Nephron progenitor cell (in vitro differentiated cells): ENCODE data around the gene CDKN2D.
"Not testable (repeated sequence)": the region's sequence is repeated elsewhere in the genome, so short reads cannot be mapped to it uniquely, and the experiment has no call there.

Experiments used
- DNase-seq: peaks from one replicate; pipeline ENCODE4 v3.0.0; 2021
- H3K27ac Mint-ChIP-seq: 2 replicates; pipeline ENCODE4 v1.8.0; 2021; ENCODE audit warnings: mild to moderate bottlenecking, moderate library complexity, mixed read lengths
- H3K27me3 Mint-ChIP-seq: 2 replicates; pipeline ENCODE4 v1.8.0; 2021; ENCODE audit warnings: mild to moderate bottlenecking, low read depth, mixed read lengths; ENCODE audit not compliant: poor library complexity
- H3K36me3 Mint-ChIP-seq: 2 replicates; pipeline ENCODE4 v1.8.0; 2021; ENCODE audit warnings: low read depth, mixed read lengths
- H3K4me1 Mint-ChIP-seq: 2 replicates; pipeline ENCODE4 v1.8.0; 2021; ENCODE audit warnings: mixed read lengths
- H3K4me3 Mint-ChIP-seq: 2 replicates; pipeline ENCODE4 v1.8.0; 2021; ENCODE audit warnings: mild to moderate bottlenecking, moderate library complexity, mixed read lengths
- H3K9me3 Mint-ChIP-seq: 2 replicates; pipeline ENCODE4 v1.8.0; 2021; ENCODE audit warnings: mild to moderate bottlenecking, moderate library complexity, mixed read lengths
- CTCF ChIP-seq: fragments of 200-600 bp; sonication (generic); IDR thresholded peaks from 2 replicates; pipeline ENCODE4 v1.5.0; 2021; ENCODE audit warnings: antibody characterized with exemption

The CDKN2D gene

GRCh38 chr19:10538204-10538983, 30.4 kb downstream of the CDKN2D start:
- peaks cover 34% of the 10 kb centered on the region for H3K27me3 Mint-ChIP-seq
- no peak overlapping the region for H3K4me3 Mint-ChIP-seq
- H3K4me1 Mint-ChIP-seq: peaks cover 4% of the 10 kb centered on the region
- H3K36me3 Mint-ChIP-seq: no peaks in the 10 kb centered on the region
- DNase-seq: no peak
- peak overlapping the region; percentile 92 for H3K27ac Mint-ChIP-seq
- H3K9me3 Mint-ChIP-seq: no peaks in the 10 kb centered on the region
- TF ChIP-seq CTCF: no peak

GRCh38 chr19:10537668-10538067, 31.1 kb downstream of the CDKN2D start:
- Mint-ChIP-seq H3K4me3 (no peak overlapping the region), H3K4me1 (peaks cover 4% of the 10 kb centered on the region), H3K9me3 (peaks cover under 1% of the 10 kb centered on the region), H3K27me3 (peaks cover 32% of the 10 kb centered on the region), H3K36me3 (no peaks in the 10 kb centered on the region), H3K27ac (no peak overlapping the region)
- no peak for DNase-seq
- no peak for TF ChIP-seq CTCF

GRCh38 chr19:10535613-10536012, 33.2 kb downstream of the CDKN2D start:
- Mint-ChIP-seq H3K4me1 (peaks cover 4% of the 10 kb centered on the region), H3K27ac (peak overlapping the region; percentile 51), H3K27me3 (peaks cover 38% of the 10 kb centered on the region), H3K36me3 (no peaks in the 10 kb centered on the region), H3K4me3 (no peak overlapping the region), H3K9me3 (peaks cover 6% of the 10 kb centered on the region)
- no peak for DNase-seq
- TF ChIP-seq CTCF: no peak

GRCh38 chr19:10533646-10534386, 35.0 kb downstream of the CDKN2D start:
- no peak for TF ChIP-seq CTCF
- H3K4me3 Mint-ChIP-seq: no peak overlapping the region
- H3K4me1 Mint-ChIP-seq: peaks cover 4% of the 10 kb centered on the region
- H3K36me3 Mint-ChIP-seq: no peaks in the 10 kb centered on the region
- H3K27ac Mint-ChIP-seq: no peak overlapping the region
- peaks cover 39% of the 10 kb centered on the region for H3K27me3 Mint-ChIP-seq
- no peak for DNase-seq
- H3K9me3 Mint-ChIP-seq: peaks cover 6% of the 10 kb centered on the region

- Mint-ChIP-seq H3K4me1 (peaks cover 4% of the 10 kb centered on the region), H3K9me3 (peaks cover 6% of the 10 kb centered on the region), H3K27me3 (peaks cover 32% of the 10 kb centered on the region), H3K27ac (peak overlapping the region; percentile 44), H3K36me3 (no peaks in the 10 kb centered on the region), H3K4me3 (no peak overlapping the region)
- TF ChIP-seq CTCF: no peak
- no peak for DNase-seq
These were observed 36.3 kb downstream of the CDKN2D start for GRCh38 chr19:10532457-10532856.

GRCh38 chr19:10526887-10527286, 41.9 kb downstream of the CDKN2D start:
- not testable (repeated sequence) for H3K36me3 Mint-ChIP-seq, DNase-seq, H3K9me3 Mint-ChIP-seq, H3K4me3 Mint-ChIP-seq, H3K27ac Mint-ChIP-seq, H3K4me1 Mint-ChIP-seq
- H3K27me3 Mint-ChIP-seq: peaks cover 17% of the 10 kb centered on the region
